ENCODE results near the gene PRKAR2A.

Gene PRKAR2A

GRCh38 chr3:48696601-48697000, 151.1 kb downstream of the PRKAR2A start:
- TF ChIP-seq CTCF (IDR thresholded peaks at IDR 0.05; ENCODE audit: low read depth, low read length, missing control alignments) = no peak
- H3K4me3 ChIP-seq (ENCODE audit: low read depth, low read length) = no peak overlapping the region
- DNase-seq (ENCODE audit: low read depth) = no peak

Measured in GM12864 (cell line).